Breast epithelium (tissue), 3 donors: ENCODE results near the gene PEX10.

Source experiments
- POLR2A ChIP-seq: fragments of 450-650 bp; IDR thresholded peaks from one replicate; pipeline ENCODE4 v1.6.1; 2016; ENCODE audit warnings: antibody characterized with exemption, mild to moderate bottlenecking, moderate library complexity
- POLR2AphosphoS5 ChIP-seq, 3 donors: sonication (generic); formaldehyde crosslinking; IDR thresholded peaks; one replicate each; pipeline ENCODE4 v1.6.1; 2017; ENCODE audit warnings: antibody characterized with exemption in 3 of 3
- TF ChIP-seq, protein P1 (sequence below), 3 donors: fragments of 450-650 bp; IDR thresholded peaks; one replicate each; pipeline ENCODE4 v1.5.1; 2016 to 2017; ENCODE audit warnings: antibody characterized with exemption in 3 of 3, mild to moderate bottlenecking in 3 of 3, moderate library complexity in 3 of 3

DNA sequence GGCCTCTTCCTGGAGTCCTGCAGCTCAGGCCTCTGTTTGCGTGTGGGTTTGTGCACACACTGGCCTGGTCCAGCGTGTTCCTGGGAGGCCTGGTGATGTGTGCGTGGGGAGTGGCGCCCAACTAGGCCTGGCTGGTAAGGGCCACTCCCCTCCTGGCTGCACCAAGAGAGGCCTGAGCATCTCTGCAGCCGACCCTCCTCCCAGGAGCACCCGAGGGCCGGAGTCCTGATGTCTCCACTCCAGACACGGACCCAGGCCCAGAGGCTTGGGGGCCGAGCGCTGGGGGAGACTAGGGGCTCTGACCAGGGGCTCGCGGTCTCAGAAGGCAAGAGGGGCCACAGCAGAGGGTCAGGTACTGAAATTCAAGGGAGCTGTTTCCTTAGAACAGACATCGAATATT is 54.3 kb downstream of the PEX10 start:
- TF ChIP-seq, protein P1, sequence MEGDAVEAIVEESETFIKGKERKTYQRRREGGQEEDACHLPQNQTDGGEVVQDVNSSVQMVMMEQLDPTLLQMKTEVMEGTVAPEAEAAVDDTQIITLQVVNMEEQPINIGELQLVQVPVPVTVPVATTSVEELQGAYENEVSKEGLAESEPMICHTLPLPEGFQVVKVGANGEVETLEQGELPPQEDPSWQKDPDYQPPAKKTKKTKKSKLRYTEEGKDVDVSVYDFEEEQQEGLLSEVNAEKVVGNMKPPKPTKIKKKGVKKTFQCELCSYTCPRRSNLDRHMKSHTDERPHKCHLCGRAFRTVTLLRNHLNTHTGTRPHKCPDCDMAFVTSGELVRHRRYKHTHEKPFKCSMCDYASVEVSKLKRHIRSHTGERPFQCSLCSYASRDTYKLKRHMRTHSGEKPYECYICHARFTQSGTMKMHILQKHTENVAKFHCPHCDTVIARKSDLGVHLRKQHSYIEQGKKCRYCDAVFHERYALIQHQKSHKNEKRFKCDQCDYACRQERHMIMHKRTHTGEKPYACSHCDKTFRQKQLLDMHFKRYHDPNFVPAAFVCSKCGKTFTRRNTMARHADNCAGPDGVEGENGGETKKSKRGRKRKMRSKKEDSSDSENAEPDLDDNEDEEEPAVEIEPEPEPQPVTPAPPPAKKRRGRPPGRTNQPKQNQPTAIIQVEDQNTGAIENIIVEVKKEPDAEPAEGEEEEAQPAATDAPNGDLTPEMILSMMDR (IDR thresholded peaks at IDR 0.05) = no peak
- TF ChIP-seq POLR2A (no peak), POLR2AphosphoS5 (IDR thresholded peaks at IDR 0.05) (no peak)
